Type B pancreatic cell (in vitro differentiated cells): ENCODE measurements around the gene IDS. TPM values are rescaled to one million over a fixed set of nuclear protein-coding genes. Genes with fewer than 3 reads are reported as not detected.
A peak's percentile ranks its signal among the peaks of the same experiment; 100 is the strongest.
"Not testable (repeated sequence)": the region's sequence is repeated elsewhere in the genome, so short reads cannot be mapped to it uniquely, and the experiment has no call there.

Source experiments
- DNase-seq: peaks from one replicate; pipeline ENCODE4 v3.0.0; 2021; ENCODE audit warnings: mixed read lengths; ENCODE audit not compliant: unreplicated experiment; ENCODE audit errors: extremely low spot score
- H3K27ac Mint-ChIP-seq: 2 replicates; pipeline ENCODE4 v1.8.0; 2021; ENCODE audit warnings: mild to moderate bottlenecking, mixed read lengths
- H3K27me3 Mint-ChIP-seq: 2 replicates; pipeline ENCODE4 v1.8.0; 2021; ENCODE audit warnings: mixed read lengths
- H3K36me3 Mint-ChIP-seq: 2 replicates; pipeline ENCODE4 v1.8.0; 2021; ENCODE audit warnings: mixed read lengths
- H3K4me1 Mint-ChIP-seq: one replicate; pipeline ENCODE4 v1.8.0; 2021; ENCODE audit warnings: mixed read lengths; ENCODE audit not compliant: unreplicated experiment
- H3K4me3 Mint-ChIP-seq: 2 replicates; pipeline ENCODE4 v1.8.0; 2021; ENCODE audit warnings: mild to moderate bottlenecking, mixed read lengths
- H3K9me3 Mint-ChIP-seq: 2 replicates; pipeline ENCODE4 v1.8.0; 2021; ENCODE audit warnings: mixed read lengths
- CTCF ChIP-seq: fragments of 200-600 bp; sonication (generic); conservative IDR thresholded peaks from 2 replicates; pipeline ENCODE4 v1.5.0; 2021; ENCODE audit warnings: antibody characterized with exemption, mild to moderate bottlenecking
- total RNA-seq: library from RNA; stranded (reverse); gene quantifications from 2 replicates; pipeline ENCODE4 v1.2.1, GENCODE V29; 2021; ENCODE audit warnings: low replicate concordance

IDS gene
- total RNA-seq, 1 donor from 2014 or later = 46.8 TPM

GRCh38 chrX:149491812-149492211, 13.3 kb downstream of the IDS start:
- H3K4me1 Mint-ChIP-seq = no peaks in the 10 kb centered on the region
- H3K36me3 Mint-ChIP-seq = peaks cover 21% of the 10 kb centered on the region
- H3K27ac Mint-ChIP-seq = peak overlapping the region; percentile 11
- peak overlapping the region; percentile 6 for H3K4me3 Mint-ChIP-seq
- TF ChIP-seq CTCF = no peak
- H3K9me3 Mint-ChIP-seq = no peaks in the 10 kb centered on the region
- no peaks in the 10 kb centered on the region for H3K27me3 Mint-ChIP-seq
- DNase-seq = no peak

GRCh38 chrX:149490100-149490499, 15.0 kb downstream of the IDS start:
- TF ChIP-seq CTCF = no peak
- H3K36me3 Mint-ChIP-seq = peaks cover 29% of the 10 kb centered on the region
- no peaks in the 10 kb centered on the region for H3K27me3 Mint-ChIP-seq
- DNase-seq = no peak
- H3K4me1 Mint-ChIP-seq = no peaks in the 10 kb centered on the region
- no peak overlapping the region for H3K4me3 Mint-ChIP-seq
- no peaks in the 10 kb centered on the region for H3K9me3 Mint-ChIP-seq
- H3K27ac Mint-ChIP-seq = peak overlapping the region; percentile 24

- H3K4me1 Mint-ChIP-seq, DNase-seq, H3K27me3 Mint-ChIP-seq, H3K27ac Mint-ChIP-seq, H3K4me3 Mint-ChIP-seq, H3K9me3 Mint-ChIP-seq: not testable (repeated sequence)
- peaks cover 35% of the 10 kb centered on the region for H3K36me3 Mint-ChIP-seq
These were observed 16.6 kb downstream of the IDS start for GRCh38 chrX:149488411-149489052.

GRCh38 chrX:149488008-149488407, 17.1 kb downstream of the IDS start:
- H3K9me3 Mint-ChIP-seq, DNase-seq, H3K27me3 Mint-ChIP-seq, H3K27ac Mint-ChIP-seq, H3K4me1 Mint-ChIP-seq, H3K4me3 Mint-ChIP-seq: not testable (repeated sequence)
- H3K36me3 Mint-ChIP-seq = peaks cover 37% of the 10 kb centered on the region

- no peak for DNase-seq
- Mint-ChIP-seq H3K27me3 (no peaks in the 10 kb centered on the region), H3K4me3 (no peak overlapping the region), H3K4me1 (no peaks in the 10 kb centered on the region), H3K36me3 (peaks cover 37% of the 10 kb centered on the region), H3K9me3 (no peaks in the 10 kb centered on the region), H3K27ac (no peak overlapping the region)
- no peak for TF ChIP-seq CTCF
These were observed 17.8 kb downstream of the IDS start for GRCh38 chrX:149487292-149487691.

GRCh38 chrX:149476513-149476912, 28.6 kb downstream of the IDS start:
- no peaks in the 10 kb centered on the region for H3K27me3 Mint-ChIP-seq
- no peaks in the 10 kb centered on the region for H3K9me3 Mint-ChIP-seq
- peaks cover 21% of the 10 kb centered on the region for H3K36me3 Mint-ChIP-seq
- no peak for DNase-seq
- no peak for TF ChIP-seq CTCF
- no peak overlapping the region for H3K4me3 Mint-ChIP-seq
- no peaks in the 10 kb centered on the region for H3K4me1 Mint-ChIP-seq
- H3K27ac Mint-ChIP-seq = no peak overlapping the region

GRCh38 chrX:149473966-149474365, 31.1 kb downstream of the IDS start:
- TF ChIP-seq CTCF = no peak
- Mint-ChIP-seq H3K27me3 (no peaks in the 10 kb centered on the region), H3K9me3 (no peaks in the 10 kb centered on the region), H3K27ac (no peak overlapping the region), H3K4me1 (no peaks in the 10 kb centered on the region), H3K4me3 (no peak overlapping the region), H3K36me3 (peaks cover 12% of the 10 kb centered on the region)
- no peak for DNase-seq
